HEK293T (cell line): ENCODE measurements around the gene RPP30.

Source experiments
- CTCF ChIA-PET: fragments of 350-600 bp; formaldehyde crosslinking; extraction: SDS; loops from one replicate; lab custom pipeline; 2021; ENCODE audit warnings: antibody characterized with exemption, inconsistent platforms; lab: Yijun Ruan, JAX
- POLR2A ChIA-PET: fragments of 350-600 bp; formaldehyde crosslinking; extraction: SDS; loops from one replicate; lab custom pipeline; 2020; ENCODE audit warnings: antibody characterized with exemption, inconsistent platforms; lab: Yijun Ruan, JAX
- DNase-seq: peaks from one replicate; pipeline ENCODE4 v3.0.0; 2012; ENCODE audit warnings: mixed read lengths; ENCODE audit errors: extremely low spot score
- ARNT ChIP-seq: fragments of 450-650 bp; IDR thresholded peaks from 2 replicates; pipeline ENCODE4 v1.6.1; 2017; ENCODE audit warnings: mild to moderate bottlenecking
- BHLHE40 ChIP-seq: fragments of 450-650 bp; IDR thresholded peaks from 2 replicates; pipeline ENCODE4 v1.6.1; 2016; ENCODE audit warnings: mild to moderate bottlenecking, moderate library complexity, borderline replicate concordance
- CTBP1 ChIP-seq: fragments of 450-650 bp; IDR thresholded peaks from 2 replicates; pipeline ENCODE4 v1.6.1; 2016; ENCODE audit warnings: borderline replicate concordance
- FOXA1 ChIP-seq: fragments of 450-650 bp; IDR thresholded peaks from 2 replicates; pipeline ENCODE4 v1.6.1; 2016; ENCODE audit warnings: mild to moderate bottlenecking
- FOXK2 ChIP-seq: fragments of 450-650 bp; IDR thresholded peaks from 2 replicates; pipeline ENCODE4 v1.6.1; 2016; ENCODE audit warnings: mild to moderate bottlenecking
- FOXM1 ChIP-seq: fragments of 450-650 bp; IDR thresholded peaks from 2 replicates; pipeline ENCODE4 v1.6.1; 2017; ENCODE audit warnings: mild to moderate bottlenecking, borderline replicate concordance
- HDGF ChIP-seq: fragments of 450-650 bp; IDR thresholded peaks from 2 replicates; pipeline ENCODE4 v1.6.1; 2017; ENCODE audit warnings: antibody characterized with exemption, borderline replicate concordance
- SP1 ChIP-seq: fragments of 450-650 bp; IDR thresholded peaks from 2 replicates; pipeline ENCODE4 v1.6.1; 2017
- SUZ12 ChIP-seq: fragments of 450-650 bp; IDR thresholded peaks from 2 replicates; pipeline ENCODE4 v1.6.1; 2016; ENCODE audit warnings: mild to moderate bottlenecking
- TARDBP ChIP-seq: fragments of 450-650 bp; IDR thresholded peaks from 2 replicates; pipeline ENCODE4 v1.6.1; 2016
- ZNF384 ChIP-seq: fragments of 450-650 bp; IDR thresholded peaks from 2 replicates; pipeline ENCODE4 v1.6.1; 2016
- TF ChIP-seq, protein P1 (sequence below): fragments of 450-650 bp; IDR thresholded peaks from 2 replicates; pipeline ENCODE4 v1.6.1; 2016

Gene RPP30

DNA sequence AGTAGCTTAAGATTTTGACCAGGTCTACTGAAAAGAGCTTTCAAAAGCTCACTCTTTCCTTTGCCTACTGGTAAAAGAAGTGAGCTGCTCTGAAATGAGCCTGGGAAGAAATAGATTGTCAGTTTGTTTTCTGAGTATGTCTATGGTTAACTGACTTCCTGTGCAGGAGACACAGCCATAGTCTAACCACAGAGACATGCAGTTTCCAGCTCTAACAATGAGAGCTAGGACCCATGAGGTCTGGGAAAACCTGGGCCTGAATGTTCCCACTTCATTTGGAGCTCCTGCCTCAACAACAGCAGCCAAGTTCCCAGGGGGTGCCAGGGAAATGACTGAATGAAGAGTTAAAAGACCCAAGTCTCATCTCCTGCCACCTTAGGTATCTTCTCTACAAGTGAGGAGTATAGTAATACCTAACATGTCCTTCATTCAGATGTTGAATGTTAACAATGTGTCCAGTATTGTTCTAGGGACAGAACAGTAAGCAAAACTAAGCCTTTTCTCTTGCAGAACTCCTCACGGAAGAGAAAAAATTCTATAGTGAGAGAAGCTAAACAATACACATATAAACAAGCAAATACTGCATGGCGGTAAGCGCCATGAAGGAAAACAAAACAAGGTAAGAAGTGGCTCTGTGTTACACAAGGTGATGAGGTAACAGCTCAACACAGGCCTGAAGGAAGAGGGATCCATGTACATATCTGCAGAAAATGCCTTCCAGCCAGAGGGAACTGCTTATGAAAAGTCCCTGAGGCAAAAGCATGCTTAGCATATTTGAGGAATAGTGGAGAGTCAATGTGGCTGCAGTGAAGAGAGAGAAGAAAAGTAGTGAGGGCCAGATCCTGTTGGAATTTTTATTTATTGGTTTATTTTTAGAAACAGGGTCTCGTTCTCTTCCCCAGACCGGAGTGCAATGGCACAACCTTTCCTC, 75.5 kb downstream of the RPP30 start:
- POLR2A ChIA-PET: no interaction called here
- DNase-seq: no peak
- CTCF ChIA-PET: interaction anchor here (1.0 kb wide), 1 partner anchor 11 kb away, joined by 3 read pairs; no protein-coding TSS in a partner anchor
- TF ChIP-seq SP1: no peak
- no peak for TF ChIP-seq BHLHE40
- TF ChIP-seq ZNF384: no peak
- TF ChIP-seq FOXK2: no peak
- TF ChIP-seq, protein P1, sequence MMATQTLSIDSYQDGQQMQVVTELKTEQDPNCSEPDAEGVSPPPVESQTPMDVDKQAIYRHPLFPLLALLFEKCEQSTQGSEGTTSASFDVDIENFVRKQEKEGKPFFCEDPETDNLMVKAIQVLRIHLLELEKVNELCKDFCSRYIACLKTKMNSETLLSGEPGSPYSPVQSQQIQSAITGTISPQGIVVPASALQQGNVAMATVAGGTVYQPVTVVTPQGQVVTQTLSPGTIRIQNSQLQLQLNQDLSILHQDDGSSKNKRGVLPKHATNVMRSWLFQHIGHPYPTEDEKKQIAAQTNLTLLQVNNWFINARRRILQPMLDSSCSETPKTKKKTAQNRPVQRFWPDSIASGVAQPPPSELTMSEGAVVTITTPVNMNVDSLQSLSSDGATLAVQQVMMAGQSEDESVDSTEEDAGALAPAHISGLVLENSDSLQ: no peak
- no peak for TF ChIP-seq TARDBP
- no peak for TF ChIP-seq CTBP1
- TF ChIP-seq SUZ12: no peak
- TF ChIP-seq FOXM1: no peak
- TF ChIP-seq FOXA1: no peak
- no peak for TF ChIP-seq ARNT
- TF ChIP-seq HDGF: no peak
